Astrocyte of the spinal cord (primary cell): ENCODE results near the gene DCTPP1.

Experiments used
- DNase-seq: peaks from one replicate; pipeline ENCODE4 v3.0.0; 2011; ENCODE audit warnings: low read depth, low spot score
- H3K4me3 ChIP-seq: 2 replicates; pipeline ENCODE4 v1.5.1; 2011; ENCODE audit warnings: low read depth, mild to moderate bottlenecking, low read length, moderate library complexity
- in situ Hi-C: cut with HindIII; loops from 2 replicates; pipeline ENCODE4 v1.10.0; 2017; ENCODE audit warnings: low sequenced_read_pairs
- TF ChIP-seq, protein P1 (sequence below): IDR thresholded peaks from 2 replicates; pipeline ENCODE4 v1.5.1; 2012; ENCODE audit warnings: low read depth, mild to moderate bottlenecking, low read length, inconsistent platforms

The DCTPP1 gene

DNA sequence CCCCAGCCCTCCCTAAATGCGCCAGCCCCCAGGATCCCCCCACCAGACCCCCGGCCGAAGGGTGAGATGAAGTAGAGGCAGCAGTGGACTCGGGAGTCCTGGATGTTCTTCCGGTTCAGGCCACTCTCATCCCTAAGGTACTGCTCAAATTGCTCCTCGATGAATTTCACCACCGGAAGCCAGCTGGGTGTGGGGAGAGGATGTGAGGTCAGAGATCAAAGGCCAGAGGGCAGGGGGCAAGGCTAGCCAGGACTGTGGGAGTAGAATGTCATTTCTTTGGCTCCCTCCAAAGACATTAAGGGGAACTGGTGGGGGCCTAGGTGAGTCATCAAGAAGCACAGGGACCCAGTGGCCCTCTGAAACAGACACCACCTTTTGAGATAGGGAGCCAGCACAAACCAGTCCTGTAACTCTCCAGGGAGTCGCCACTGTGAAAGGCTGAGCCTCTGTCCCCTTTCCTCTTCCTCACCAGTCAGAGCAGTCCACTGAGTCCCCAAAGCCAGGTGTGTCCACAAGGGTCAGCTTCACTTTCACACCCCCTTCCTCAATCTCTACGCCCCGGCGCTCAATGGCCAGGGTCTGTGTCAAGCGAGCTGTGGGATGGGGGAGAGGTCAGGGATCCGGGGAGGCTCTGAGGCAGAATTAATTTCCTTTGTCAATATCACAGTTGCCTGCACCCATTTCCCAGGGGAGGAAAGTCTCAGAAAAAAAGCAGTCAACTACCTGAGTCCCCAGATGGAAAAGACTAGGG is 48.4 kb downstream of the DCTPP1 start:
- DNase-seq: no peak
- in situ Hi-C loops: no loop called here
- TF ChIP-seq, protein P1, sequence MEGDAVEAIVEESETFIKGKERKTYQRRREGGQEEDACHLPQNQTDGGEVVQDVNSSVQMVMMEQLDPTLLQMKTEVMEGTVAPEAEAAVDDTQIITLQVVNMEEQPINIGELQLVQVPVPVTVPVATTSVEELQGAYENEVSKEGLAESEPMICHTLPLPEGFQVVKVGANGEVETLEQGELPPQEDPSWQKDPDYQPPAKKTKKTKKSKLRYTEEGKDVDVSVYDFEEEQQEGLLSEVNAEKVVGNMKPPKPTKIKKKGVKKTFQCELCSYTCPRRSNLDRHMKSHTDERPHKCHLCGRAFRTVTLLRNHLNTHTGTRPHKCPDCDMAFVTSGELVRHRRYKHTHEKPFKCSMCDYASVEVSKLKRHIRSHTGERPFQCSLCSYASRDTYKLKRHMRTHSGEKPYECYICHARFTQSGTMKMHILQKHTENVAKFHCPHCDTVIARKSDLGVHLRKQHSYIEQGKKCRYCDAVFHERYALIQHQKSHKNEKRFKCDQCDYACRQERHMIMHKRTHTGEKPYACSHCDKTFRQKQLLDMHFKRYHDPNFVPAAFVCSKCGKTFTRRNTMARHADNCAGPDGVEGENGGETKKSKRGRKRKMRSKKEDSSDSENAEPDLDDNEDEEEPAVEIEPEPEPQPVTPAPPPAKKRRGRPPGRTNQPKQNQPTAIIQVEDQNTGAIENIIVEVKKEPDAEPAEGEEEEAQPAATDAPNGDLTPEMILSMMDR: no peak
- no peak overlapping the region for H3K4me3 ChIP-seq

DNA sequence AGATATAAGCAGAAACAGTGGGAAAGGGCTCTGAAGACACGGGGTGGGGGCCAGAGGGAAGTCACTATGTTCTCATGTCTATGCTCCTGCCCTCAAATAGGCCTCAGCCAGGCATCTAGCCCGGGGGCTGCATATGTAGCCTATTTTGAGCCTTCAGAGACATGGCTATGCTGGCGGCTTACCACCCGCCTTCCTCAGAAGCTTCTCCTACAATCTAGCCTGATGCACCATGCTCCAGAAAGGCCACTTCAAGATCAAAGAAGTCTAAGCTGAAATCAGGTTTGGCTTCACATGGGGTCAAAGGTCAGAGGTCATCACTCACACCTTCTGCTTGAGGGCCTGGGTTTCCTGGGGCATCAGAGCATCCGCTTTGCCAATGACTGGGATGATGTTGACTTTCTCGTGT is 49.0 kb downstream of the DCTPP1 start:
- TF ChIP-seq, protein P1: no peak
- DNase-seq: no peak
- no peak overlapping the region for H3K4me3 ChIP-seq
- in situ Hi-C loops: no loop called here

DNA sequence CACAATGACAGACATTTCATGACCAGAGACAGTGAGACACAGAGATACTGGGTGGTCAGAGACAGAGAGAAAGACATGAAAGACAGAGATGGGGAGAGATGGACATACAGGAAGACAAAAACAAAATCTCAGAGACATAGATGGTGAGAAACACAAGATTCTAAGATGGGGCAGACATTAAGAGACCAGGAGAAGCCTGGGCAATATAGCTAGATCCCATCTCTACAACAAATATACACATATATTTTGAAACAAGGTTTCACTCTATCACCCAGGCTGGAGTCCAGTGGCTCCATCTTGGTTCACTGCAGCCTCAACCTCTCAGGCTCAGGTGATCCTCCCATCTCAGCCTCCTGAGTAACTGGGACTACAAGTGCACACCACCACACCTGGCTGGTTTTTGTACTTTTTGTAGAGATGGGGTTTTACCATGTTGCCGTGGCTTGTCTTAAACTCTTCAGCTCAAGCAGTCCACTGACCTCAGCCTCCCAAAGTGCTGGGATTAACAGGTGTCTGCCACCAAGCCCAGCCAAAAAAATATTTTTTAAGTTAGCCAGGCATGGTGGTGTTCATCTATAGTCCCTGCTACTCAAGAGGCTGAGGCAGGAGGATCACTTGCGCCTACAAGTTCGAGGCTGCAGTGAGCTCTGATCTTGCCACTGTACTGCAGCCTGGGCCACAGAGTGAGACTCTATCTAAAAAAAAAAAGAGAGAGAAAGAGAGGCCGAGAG is 49.6 kb downstream of the DCTPP1 start:
- TF ChIP-seq, protein P1: no peak
- no peak for DNase-seq
- H3K4me3 ChIP-seq: no peak overlapping the region
- in situ Hi-C loops: no loop called here

DNA sequence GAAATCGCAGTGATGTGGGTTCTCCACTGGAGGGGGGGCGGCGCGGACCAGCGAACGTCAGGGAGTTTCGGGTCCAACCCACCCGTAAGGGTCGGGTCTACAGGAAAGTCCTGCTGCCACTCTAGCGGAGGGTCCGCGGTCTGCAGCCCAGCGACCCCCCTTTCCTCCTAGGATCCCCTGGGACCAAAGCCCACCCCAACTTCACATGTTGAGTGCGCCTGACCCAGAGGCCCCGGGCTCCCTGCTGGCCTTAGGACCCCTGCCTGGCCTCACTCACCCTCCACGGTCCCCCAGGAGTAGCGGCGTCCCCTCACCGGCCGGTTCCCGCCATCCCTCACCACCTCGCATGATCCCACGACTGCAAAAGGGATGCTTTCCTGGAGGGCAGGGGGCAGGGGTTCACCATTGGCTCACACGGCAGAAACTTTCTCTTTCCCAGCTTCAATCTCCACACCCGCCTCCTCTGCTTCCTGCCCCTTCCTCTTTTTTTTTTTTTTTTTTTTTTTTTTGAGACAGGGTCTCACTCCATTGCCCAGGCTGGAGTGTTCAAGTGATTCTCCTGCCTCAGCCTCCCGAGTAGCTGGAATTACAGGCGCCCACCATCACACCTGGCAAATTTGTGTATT is 50.6 kb downstream of the DCTPP1 start:
- DNase-seq: no peak
- TF ChIP-seq, protein P1: no peak
- in situ Hi-C loops: no loop called here
- peak overlapping the region; percentile 54 for H3K4me3 ChIP-seq

GRCh38 chr16:30378236-30379157 is 51.3 kb downstream of the DCTPP1 start:
- TF ChIP-seq, protein P1: peak; percentile 35
- in situ Hi-C loops: no loop called here
- peak; percentile 99 for DNase-seq
- peak overlapping the region; percentile 54 for H3K4me3 ChIP-seq

DNA sequence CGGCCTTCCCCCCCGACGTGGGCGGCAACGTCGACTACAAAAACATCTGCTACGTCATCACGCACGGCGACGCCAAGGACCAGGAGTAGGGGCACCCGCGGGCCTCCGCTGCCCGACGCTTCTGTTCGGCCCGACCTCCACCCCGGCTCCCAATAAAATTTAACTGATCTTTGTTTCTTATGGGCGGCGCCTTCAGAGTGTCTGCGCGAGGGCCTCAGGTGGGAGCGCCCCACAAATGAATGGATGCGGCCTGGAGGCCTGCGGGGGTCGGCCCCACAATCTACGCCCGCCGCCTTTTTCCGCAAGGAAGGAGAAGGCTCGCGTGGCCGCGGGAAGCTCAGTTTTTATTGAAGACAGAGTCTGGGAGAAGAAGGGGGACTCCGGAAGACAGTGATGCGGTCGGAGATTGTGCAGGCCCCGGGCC is 52.0 kb downstream of the DCTPP1 start:
- H3K4me3 ChIP-seq: peak overlapping the region; percentile 54
- TF ChIP-seq, protein P1: no peak
- peak; percentile 86 for DNase-seq
- in situ Hi-C loops: no loop called here
